Stomach (tissue), 9 donors: ENCODE data around the gene JSRP1. TPM values are rescaled to one million over a fixed set of nuclear protein-coding genes. Genes with fewer than 3 reads are reported as not detected.

Source experiments
- DNase-seq, 2 donors: peaks; one replicate each; pipeline versions ENCODE4 v3.0.0 to v3.0.0-alpha.2; 2013 to 2019
- H3K27ac ChIP-seq, 5 donors: fragments of 200-600 bp in 4 of 5; sonication (generic) in 4 of 5; one replicate each; pipeline ENCODE4 v1.5.1; 2013 to 2019; ENCODE audit warnings: mild to moderate bottlenecking in 1 of 5, moderate library complexity in 1 of 5
- H3K27me3 ChIP-seq, 3 donors: fragments of 200-600 bp; sonication (generic); one replicate each; pipeline ENCODE4 v1.5.1; 2017 to 2019; ENCODE audit warnings: mixed run types in 1 of 3
- H3K36me3 ChIP-seq, 4 donors: fragments of 200-600 bp; sonication (generic); 1 replicate in 3 of 4; 2 replicates in 1 of 4; pipeline ENCODE4 v1.5.1; 2016 to 2019
- H3K4me1 ChIP-seq, 4 donors: fragments of 200-600 bp; sonication (generic); one replicate each; pipeline ENCODE4 v1.5.1; 2016 to 2019
- H3K4me3 ChIP-seq, 4 donors: fragments of 200-600 bp; sonication (generic) in 3 of 4; one replicate each; pipeline ENCODE4 v1.5.1; 2016 to 2019; ENCODE audit warnings: mild to moderate bottlenecking in 1 of 4
- H3K9me3 ChIP-seq, 4 donors: fragments of 200-600 bp; sonication (generic); one replicate each; pipeline ENCODE4 v1.5.1; 2016 to 2019
- EP300 ChIP-seq: sonication (generic); formaldehyde crosslinking; IDR thresholded peaks from one replicate; pipeline ENCODE4 v1.6.1; 2017; ENCODE audit warnings: antibody characterized with exemption
- POLR2A ChIP-seq, 4 donors: fragments of 450-650 bp; IDR thresholded peaks; one replicate each; pipeline ENCODE4 v1.6.1; 2016; ENCODE audit warnings: antibody characterized with exemption in 4 of 4, control low read depth in 2 of 4, mild to moderate bottlenecking in 1 of 4, moderate library complexity in 1 of 4
- POLR2AphosphoS5 ChIP-seq, 3 donors: sonication (generic); formaldehyde crosslinking; IDR thresholded peaks; one replicate each; pipeline ENCODE4 v1.6.1; 2016; ENCODE audit warnings: antibody characterized with exemption in 3 of 3
- WGBS, 5 donors: extraction: QIAGEN DNeasy Blood & Tissue Kit in 3 of 5; methylation state at CpG; one replicate each; pipeline versions ENCODE4 v1.1.5 to v1.1.7; 2013 to 2018; 5-methylcytosine and 5-hydroxymethylcytosine counted together
- intact Hi-C: fragments of 100-400 bp; cut with DNase I; formaldehyde crosslinking; loops from one replicate; pipeline ENCODE4 v1.15.1; 2023; ENCODE audit warnings: low total_unique reads
- polyA plus RNA-seq, 3 donors: library from polyadenylated mRNA; stranded (reverse); fragments of 200-250 nt; gene quantifications; one replicate each; pipeline ENCODE4 v1.2.3, GENCODE V29; 2013
- total RNA-seq, 5 donors: library from RNA; depleted of rRNA; stranded (reverse); fragments of >200 nt; gene quantifications; one replicate each; pipeline versions ENCODE4 v1.1.0 to v1.2.3, GENCODE V29; 2014 to 2016
- TF ChIP-seq, protein P1 (sequence below), 7 experiments: fragments of 450-650 bp in 4 of 7; fragments of 200-600 bp in 3 of 7; sonication (generic) in 3 of 7; IDR thresholded peaks; one replicate each; pipeline ENCODE4 v1.5.1; 2016 to 2019; ENCODE audit warnings: antibody characterized with exemption in 7 of 7, control low read depth in 2 of 7, mild to moderate bottlenecking in 1 of 7
- donor health status: healthy with polysubstance abuse.
- donor health status: Bipolar disorder and iron deficiency.
- donor health status: healthy.

The JSRP1 gene
- total and polyA plus RNA-seq, 8 donors, result 0.58 to 0.75 (median 0.68) TPM; not detected in 5

DNA sequence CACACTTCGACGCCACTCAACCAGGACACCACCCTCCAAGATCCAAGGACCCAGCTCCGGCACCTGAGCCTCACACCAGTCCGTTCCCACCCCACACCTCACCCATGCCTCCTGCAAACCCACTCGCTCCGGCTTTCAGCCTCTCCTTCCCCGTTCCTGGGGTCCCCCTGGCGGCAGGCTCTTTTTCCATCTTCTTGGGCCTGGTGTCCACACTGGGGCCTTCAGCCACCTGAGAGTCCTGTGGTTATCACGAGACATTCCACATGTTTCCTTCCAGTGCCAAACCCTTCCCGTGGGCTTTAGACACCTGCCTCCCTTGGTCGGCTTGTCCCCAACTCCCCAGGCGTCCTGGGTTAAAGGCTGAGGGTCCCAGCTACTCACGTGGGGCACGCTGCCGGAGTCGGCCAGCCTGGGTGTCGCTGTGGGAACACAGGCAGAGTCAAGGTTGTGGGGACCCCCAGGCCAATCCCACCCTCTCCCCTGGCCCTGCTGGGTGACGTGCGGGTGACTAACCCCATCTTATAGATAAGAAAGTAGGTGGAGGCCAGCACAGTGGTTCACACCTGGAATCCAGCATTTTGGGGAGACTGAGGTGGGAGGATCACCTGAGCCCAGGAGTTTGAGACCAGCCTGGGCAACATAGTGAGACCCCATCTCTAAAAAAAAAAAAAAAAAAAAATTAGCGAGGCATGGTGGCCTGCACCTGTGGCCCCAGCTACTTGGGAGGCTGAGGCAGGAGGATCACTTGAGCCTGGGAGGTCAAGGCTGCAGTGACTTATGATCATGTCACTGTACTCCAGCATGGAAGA, 1.9 kb downstream of the JSRP1 start:
- peak in 1 of 2 donors; percentile 76 for DNase-seq
- WGBS, 5 donors, result 57 to 66% (median 60%) methylated on average over 16 to 20 of the region's 20 CpGs
- Histone ChIP-seq H3K9me3 (no peaks in the 10 kb centered on the region), H3K27ac (no peak overlapping the region), H3K4me1 (peaks cover 37 to 49% (median 47%) of the 10 kb centered on the region in 4 donors), H3K27me3 (peaks cover 30 to 53% (median 50%) of the 10 kb centered on the region in 3 donors), H3K36me3 (peaks cover 0 to 3% (median under 1%) of the 10 kb centered on the region in 4 donors), H3K4me3 (peak overlapping the region in 1 of 4 donors; percentile 40)
- intact Hi-C loops, result no loop called here
- TF ChIP-seq POLR2AphosphoS5 (IDR thresholded peaks at IDR 0.05) (no peak), EP300 (no peak), POLR2A (IDR thresholded peaks at IDR 0.05) (no peak)
- TF ChIP-seq, protein P1, sequence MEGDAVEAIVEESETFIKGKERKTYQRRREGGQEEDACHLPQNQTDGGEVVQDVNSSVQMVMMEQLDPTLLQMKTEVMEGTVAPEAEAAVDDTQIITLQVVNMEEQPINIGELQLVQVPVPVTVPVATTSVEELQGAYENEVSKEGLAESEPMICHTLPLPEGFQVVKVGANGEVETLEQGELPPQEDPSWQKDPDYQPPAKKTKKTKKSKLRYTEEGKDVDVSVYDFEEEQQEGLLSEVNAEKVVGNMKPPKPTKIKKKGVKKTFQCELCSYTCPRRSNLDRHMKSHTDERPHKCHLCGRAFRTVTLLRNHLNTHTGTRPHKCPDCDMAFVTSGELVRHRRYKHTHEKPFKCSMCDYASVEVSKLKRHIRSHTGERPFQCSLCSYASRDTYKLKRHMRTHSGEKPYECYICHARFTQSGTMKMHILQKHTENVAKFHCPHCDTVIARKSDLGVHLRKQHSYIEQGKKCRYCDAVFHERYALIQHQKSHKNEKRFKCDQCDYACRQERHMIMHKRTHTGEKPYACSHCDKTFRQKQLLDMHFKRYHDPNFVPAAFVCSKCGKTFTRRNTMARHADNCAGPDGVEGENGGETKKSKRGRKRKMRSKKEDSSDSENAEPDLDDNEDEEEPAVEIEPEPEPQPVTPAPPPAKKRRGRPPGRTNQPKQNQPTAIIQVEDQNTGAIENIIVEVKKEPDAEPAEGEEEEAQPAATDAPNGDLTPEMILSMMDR (IDR thresholded peaks at IDR 0.05), result no peak

DNA sequence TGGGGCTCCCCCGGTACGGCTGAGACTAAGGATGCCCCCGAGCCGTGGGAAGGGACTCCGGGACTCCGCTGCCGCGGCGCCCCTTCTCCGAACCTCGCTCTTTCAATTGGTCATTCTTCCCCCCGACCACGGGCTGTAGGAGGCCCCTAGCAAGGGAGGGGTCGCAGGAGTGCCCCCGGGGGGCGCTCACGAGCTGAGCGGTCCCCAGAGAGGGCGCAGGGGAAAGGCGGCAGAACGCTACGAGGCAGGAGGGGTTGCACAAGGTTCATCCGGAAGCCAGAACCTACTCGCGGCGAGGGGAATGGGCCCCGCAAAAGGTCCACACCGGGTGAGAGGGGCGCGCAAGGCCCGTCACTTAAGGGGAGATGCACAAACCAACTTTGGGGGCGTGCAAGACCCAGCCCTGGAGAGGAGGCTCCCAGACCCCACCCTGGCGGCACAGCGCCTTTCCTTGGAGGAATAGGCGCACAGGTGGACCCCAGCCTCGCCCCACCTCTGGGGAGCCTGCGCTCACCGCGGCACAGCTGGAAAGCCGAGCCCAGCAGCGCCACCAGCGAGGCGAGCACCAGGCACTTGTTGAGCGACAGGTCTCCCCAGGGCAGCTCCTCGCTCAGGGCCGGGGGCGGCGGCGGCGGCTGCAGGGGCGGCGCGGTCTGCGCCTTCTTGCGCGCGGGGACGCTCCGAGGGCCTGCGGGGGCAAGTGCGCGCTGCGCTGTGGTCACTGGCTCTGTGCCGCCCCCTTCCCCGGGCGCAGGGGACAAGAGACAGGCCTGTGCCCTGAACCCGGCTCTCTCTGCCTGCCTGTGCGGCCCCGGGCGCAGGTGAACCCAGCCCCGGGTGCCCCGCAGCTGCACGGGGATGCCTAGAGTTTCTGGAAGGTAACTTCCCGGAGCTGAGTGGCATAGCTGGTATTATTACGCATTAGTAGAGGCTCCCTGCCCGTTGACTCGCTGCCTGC, 2.8 kb downstream of the JSRP1 start:
- no peak overlapping the region for H3K27ac ChIP-seq
- no peaks in the 10 kb centered on the region for H3K9me3 ChIP-seq
- peaks cover 30 to 61% (median 53%) of the 10 kb centered on the region in 3 donors for H3K27me3 ChIP-seq
- 3 to 8% (median 7%) methylated on average over 38 to 77 of the region's 77 CpGs for WGBS, 5 donors
- intact Hi-C loops, result no loop called here
- H3K4me1 ChIP-seq, result peaks cover 37 to 51% (median 47%) of the 10 kb centered on the region in 4 donors
- DNase-seq, result no peak
- TF ChIP-seq POLR2A (IDR thresholded peaks at IDR 0.05) (no peak), POLR2AphosphoS5 (IDR thresholded peaks at IDR 0.05) (no peak), EP300 (no peak)
- TF ChIP-seq, protein P1 (IDR thresholded peaks at IDR 0.05), result no peak
- H3K36me3 ChIP-seq, result peaks cover 3 to 12% (median 8%) of the 10 kb centered on the region in 4 donors
- H3K4me3 ChIP-seq, result peak overlapping the region; percentile 1 to 40 (median 17)

DNA sequence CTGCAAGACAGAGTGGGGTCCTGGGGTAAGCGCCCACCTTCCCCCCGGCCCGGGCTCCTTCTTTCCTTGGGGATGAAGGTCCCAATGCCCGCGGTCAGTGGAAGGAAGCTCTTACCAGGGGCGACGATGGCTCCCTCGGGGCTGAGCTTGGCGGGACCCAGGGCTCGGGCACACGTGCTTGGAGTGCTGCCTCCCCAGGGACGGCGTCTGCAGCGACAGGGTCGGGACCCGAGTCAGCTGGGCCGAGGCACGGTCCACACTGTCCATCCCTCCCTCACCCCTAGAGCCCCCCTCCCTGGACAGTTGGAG, 3.5 kb downstream of the JSRP1 start:
- 7 to 10% (median 8%) methylated on average over 11 to 18 of the region's 18 CpGs for WGBS, 5 donors
- no peaks in the 10 kb centered on the region for H3K9me3 ChIP-seq
- H3K4me3 ChIP-seq, result peak overlapping the region; percentile 1 to 40 (median 17)
- peaks cover 30 to 67% (median 53%) of the 10 kb centered on the region in 3 donors for H3K27me3 ChIP-seq
- no peak for DNase-seq
- peaks cover 8 to 18% (median 14%) of the 10 kb centered on the region in 4 donors for H3K36me3 ChIP-seq
- TF ChIP-seq POLR2AphosphoS5 (IDR thresholded peaks at IDR 0.05), result no peak
- intact Hi-C loops, result no loop called here
- H3K27ac ChIP-seq, result no peak overlapping the region
- H3K4me1 ChIP-seq, result peaks cover 37 to 51% (median 47%) of the 10 kb centered on the region in 4 donors

GRCh38 chr19:2252055-2252796, 4.0 kb downstream of the JSRP1 start:
- 7 to 18% (median 9%) methylated on average over 37 to 74 of the region's 74 CpGs for WGBS, 5 donors
- DNase-seq, result no peak
- Histone ChIP-seq H3K27ac (no peak overlapping the region), H3K9me3 (no peaks in the 10 kb centered on the region), H3K4me3 (peak overlapping the region in 3 of 4 donors; percentile 20 to 40 (median 21)), H3K36me3 (peaks cover 13 to 24% (median 20%) of the 10 kb centered on the region in 4 donors), H3K27me3 (peaks cover 30 to 70% (median 53%) of the 10 kb centered on the region in 3 donors), H3K4me1 (peaks cover 37 to 53% (median 48%) of the 10 kb centered on the region in 4 donors)
- intact Hi-C loops, result no loop called here
- TF ChIP-seq EP300 (no peak), POLR2A (IDR thresholded peaks at IDR 0.05) (no peak), POLR2AphosphoS5 (IDR thresholded peaks at IDR 0.05) (no peak)
- TF ChIP-seq, protein P1 (IDR thresholded peaks at IDR 0.05), result no peak
